ENCODE results near the gene DPYD.

DPYD gene

DNA sequence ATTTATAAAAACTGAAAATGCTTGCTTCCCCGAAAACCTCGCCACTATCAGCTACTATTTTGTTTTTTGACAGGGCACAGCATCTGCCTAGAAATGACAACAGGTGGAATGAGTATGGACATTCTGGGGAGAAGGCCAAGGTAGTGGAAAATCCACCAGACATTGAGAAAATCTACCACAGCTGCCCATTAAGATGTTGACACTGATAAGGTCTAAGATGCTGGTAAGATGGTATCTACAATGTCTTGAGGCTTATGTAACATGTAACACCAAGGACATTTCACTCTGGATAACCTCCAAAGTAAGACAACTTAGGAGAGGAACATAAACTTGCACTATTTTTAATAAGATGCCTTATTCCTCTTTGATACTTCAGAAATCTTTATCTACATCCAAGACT is 825.1 kb downstream of the DPYD start:
- Histone ChIP-seq H3K9ac (ENCODE audit: low read depth, low read length, poor library complexity) (no peak overlapping the region), H4K8ac (ENCODE audit: low read depth, low read length) (no peak overlapping the region), H2BK120ac (ENCODE audit: low read depth, low read length) (no peak overlapping the region), H3K4ac (ENCODE audit: low read length) (no peak overlapping the region), H2BK15ac (ENCODE audit: low read length) (no peak overlapping the region), H3K4me1 (ENCODE audit: control insufficient read depth in 2 of 2, insufficient read depth in 1 of 2, low read depth in 1 of 2, low read length in 2 of 2) (peaks cover 2 to 6% of the 10 kb centered on the region in 2 donors), H3K4me3 (ENCODE audit: low read length in 2 of 2) (no peak overlapping the region), H3K4me2 (ENCODE audit: insufficient read depth, low read length, poor library complexity, severe bottlenecking) (no peak overlapping the region), H3K14ac (ENCODE audit: low read length) (no peak overlapping the region), H3K18ac (ENCODE audit: low read length) (no peak overlapping the region), H3K27me3 (ENCODE audit: control insufficient read depth in 3 of 3, insufficient read depth in 3 of 3, low read depth in 1 of 3, low read length in 3 of 3) (no peaks in the 10 kb centered on the region), H2BK12ac (ENCODE audit: low read length) (no peak overlapping the region), H3K79me1 (ENCODE audit: low read depth, low read length) (no peaks in the 10 kb centered on the region), H2AK5ac (ENCODE audit: low read depth, low read length) (no peak overlapping the region), H3K27ac (replicated peaks; ENCODE audit: low read length) (no peak overlapping the region), H4K91ac (ENCODE audit: low read depth, low read length, poor library complexity) (no peak overlapping the region), H3K23ac (ENCODE audit: low read depth, low read length, poor library complexity) (no peak overlapping the region), H2AFZ (ENCODE audit: low read length) (no peak overlapping the region), H3K9me3 (replicated peaks in 1 of 2; ENCODE audit: control insufficient read depth in 2 of 2, insufficient read depth in 1 of 2, low read depth in 1 of 2, low read length in 2 of 2) (no peaks in the 10 kb centered on the region), H2BK5ac (ENCODE audit: low read length) (no peak overlapping the region), H3K36me3 (replicated peaks in 1 of 2; ENCODE audit: control insufficient read depth in 2 of 2, insufficient read depth in 2 of 2, low read length in 2 of 2) (no peaks in the 10 kb centered on the region)
- WGBS, 2 donors (ENCODE audit: extremely low coverage in 2 of 2, insufficient read length in 2 of 2, insufficient replicate concordance in 1 of 2), result no CpG with 5 or more reads among the region's 2 CpGs
- no peak for DNase-seq (ENCODE audit: low spot score)

DNA sequence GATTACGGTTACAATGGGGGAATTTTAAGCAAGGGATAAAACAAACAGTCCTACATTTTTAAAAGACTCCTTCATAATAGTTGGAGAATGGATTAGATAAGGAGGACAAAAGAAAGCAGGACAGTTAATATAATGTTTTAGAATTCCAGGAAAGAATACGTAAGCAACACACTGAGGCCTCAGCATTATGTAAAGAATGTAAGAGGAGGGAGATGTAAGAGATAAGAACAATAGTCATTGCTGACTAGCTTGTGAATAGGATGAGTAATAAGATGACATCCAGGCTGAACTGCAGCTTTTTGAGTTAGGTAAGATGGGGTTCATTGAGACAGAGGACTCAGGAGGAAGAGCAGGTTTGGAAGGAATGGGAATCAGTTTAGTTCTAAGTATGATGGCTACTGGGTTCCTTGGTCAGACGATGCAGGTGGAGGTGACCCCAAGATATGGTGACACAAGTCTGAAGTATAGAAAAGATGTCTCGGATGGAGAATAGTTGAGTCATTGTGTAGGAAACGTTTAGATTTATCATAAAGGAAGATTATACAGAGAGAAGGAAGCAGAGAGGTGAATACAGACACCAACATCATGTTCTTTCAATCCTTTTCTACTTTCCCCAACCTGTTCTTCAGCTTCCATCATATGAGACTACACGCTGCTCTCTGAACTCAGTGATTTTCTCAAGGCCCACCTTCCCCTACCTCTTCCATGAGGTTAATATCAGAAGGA is 826.4 kb downstream of the DPYD start:
- no peak overlapping the region for H2AFZ ChIP-seq (ENCODE audit: low read length)
- H3K4ac ChIP-seq (ENCODE audit: low read length), result no peak overlapping the region
- H3K9ac ChIP-seq (ENCODE audit: low read depth, low read length, poor library complexity), result no peak overlapping the region
- no CpG with 5 or more reads among the region's 6 CpGs for WGBS, 2 donors (ENCODE audit: extremely low coverage in 2 of 2, insufficient read length in 2 of 2, insufficient replicate concordance in 1 of 2)
- no peaks in the 10 kb centered on the region for H3K27me3 ChIP-seq (ENCODE audit: control insufficient read depth in 3 of 3, insufficient read depth in 3 of 3, low read depth in 1 of 3, low read length in 3 of 3)
- no peak overlapping the region for H2BK5ac ChIP-seq (ENCODE audit: low read length)
- no peak for DNase-seq (ENCODE audit: low spot score)
- no peaks in the 10 kb centered on the region for H3K36me3 ChIP-seq (replicated peaks in 1 of 2; ENCODE audit: control insufficient read depth in 2 of 2, insufficient read depth in 2 of 2, low read length in 2 of 2)
- H3K14ac ChIP-seq (ENCODE audit: low read length), result no peak overlapping the region
- H2BK120ac ChIP-seq (ENCODE audit: low read depth, low read length), result no peak overlapping the region
- H4K91ac ChIP-seq (ENCODE audit: low read depth, low read length, poor library complexity), result no peak overlapping the region
- H4K8ac ChIP-seq (ENCODE audit: low read depth, low read length), result no peak overlapping the region
- no peak overlapping the region for H3K4me2 ChIP-seq (ENCODE audit: insufficient read depth, low read length, poor library complexity, severe bottlenecking)
- no peak overlapping the region for H3K18ac ChIP-seq (ENCODE audit: low read length)
- H3K4me3 ChIP-seq (ENCODE audit: low read length in 2 of 2), result no peak overlapping the region
- no peak overlapping the region for H3K27ac ChIP-seq (replicated peaks; ENCODE audit: low read length)
- peaks cover 2 to 6% of the 10 kb centered on the region in 2 donors for H3K4me1 ChIP-seq (ENCODE audit: control insufficient read depth in 2 of 2, insufficient read depth in 1 of 2, low read depth in 1 of 2, low read length in 2 of 2)
- H3K79me1 ChIP-seq (ENCODE audit: low read depth, low read length), result no peaks in the 10 kb centered on the region
- H3K23ac ChIP-seq (ENCODE audit: low read depth, low read length, poor library complexity), result no peak overlapping the region
- H3K9me3 ChIP-seq (replicated peaks in 1 of 2; ENCODE audit: control insufficient read depth in 2 of 2, insufficient read depth in 1 of 2, low read depth in 1 of 2, low read length in 2 of 2), result no peaks in the 10 kb centered on the region
- H2AK5ac ChIP-seq (ENCODE audit: low read depth, low read length), result no peak overlapping the region
- no peak overlapping the region for H2BK12ac ChIP-seq (ENCODE audit: low read length)
- no peak overlapping the region for H2BK15ac ChIP-seq (ENCODE audit: low read length)

DNA sequence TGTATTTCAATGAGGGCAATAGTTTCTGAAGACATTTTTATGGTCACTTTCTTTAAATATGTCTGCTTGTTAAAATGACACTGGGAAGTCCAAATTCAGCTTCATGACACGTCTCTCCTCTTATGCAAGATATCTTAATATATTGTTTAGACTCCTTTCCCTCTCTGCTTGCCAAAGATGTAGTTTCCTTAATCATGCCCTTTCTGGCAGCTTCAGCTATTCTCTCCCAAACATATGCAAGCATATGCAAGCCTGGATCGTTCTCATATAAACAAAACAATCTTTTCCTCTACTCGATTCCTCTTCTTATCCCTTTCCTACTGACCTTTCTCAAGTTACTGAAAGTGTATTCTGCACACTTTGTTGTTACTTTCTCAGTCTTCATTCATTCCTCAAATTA is 827.1 kb downstream of the DPYD start:
- Histone ChIP-seq H2BK15ac (ENCODE audit: low read length) (no peak overlapping the region), H2AFZ (ENCODE audit: low read length) (no peak overlapping the region), H3K27me3 (ENCODE audit: control insufficient read depth in 3 of 3, insufficient read depth in 3 of 3, low read depth in 1 of 3, low read length in 3 of 3) (no peaks in the 10 kb centered on the region), H3K9ac (ENCODE audit: low read depth, low read length, poor library complexity) (no peak overlapping the region), H3K23ac (ENCODE audit: low read depth, low read length, poor library complexity) (no peak overlapping the region), H3K14ac (ENCODE audit: low read length) (no peak overlapping the region), H3K4ac (ENCODE audit: low read length) (no peak overlapping the region), H2BK12ac (ENCODE audit: low read length) (no peak overlapping the region), H4K91ac (ENCODE audit: low read depth, low read length, poor library complexity) (no peak overlapping the region), H3K79me1 (ENCODE audit: low read depth, low read length) (no peaks in the 10 kb centered on the region), H3K4me3 (ENCODE audit: low read length in 2 of 2) (no peak overlapping the region), H2BK120ac (ENCODE audit: low read depth, low read length) (no peak overlapping the region), H3K9me3 (replicated peaks in 1 of 2; ENCODE audit: control insufficient read depth in 2 of 2, insufficient read depth in 1 of 2, low read depth in 1 of 2, low read length in 2 of 2) (no peaks in the 10 kb centered on the region), H4K8ac (ENCODE audit: low read depth, low read length) (no peak overlapping the region), H3K4me2 (ENCODE audit: insufficient read depth, low read length, poor library complexity, severe bottlenecking) (no peak overlapping the region), H3K27ac (replicated peaks; ENCODE audit: low read length) (no peak overlapping the region), H3K18ac (ENCODE audit: low read length) (no peak overlapping the region), H2BK5ac (ENCODE audit: low read length) (no peak overlapping the region), H3K4me1 (ENCODE audit: control insufficient read depth in 2 of 2, insufficient read depth in 1 of 2, low read depth in 1 of 2, low read length in 2 of 2) (peaks cover 2 to 6% of the 10 kb centered on the region in 2 donors), H2AK5ac (ENCODE audit: low read depth, low read length) (no peak overlapping the region), H3K36me3 (replicated peaks in 1 of 2; ENCODE audit: control insufficient read depth in 2 of 2, insufficient read depth in 2 of 2, low read length in 2 of 2) (no peaks in the 10 kb centered on the region)
- DNase-seq (ENCODE audit: low spot score), result no peak
- 100% methylated on average over 2 of the region's 3 CpGs; no CpG with 5 or more reads in 1 of the 2 donors for WGBS, 2 donors (ENCODE audit: extremely low coverage in 2 of 2, insufficient read length in 2 of 2, insufficient replicate concordance in 1 of 2)

DNA sequence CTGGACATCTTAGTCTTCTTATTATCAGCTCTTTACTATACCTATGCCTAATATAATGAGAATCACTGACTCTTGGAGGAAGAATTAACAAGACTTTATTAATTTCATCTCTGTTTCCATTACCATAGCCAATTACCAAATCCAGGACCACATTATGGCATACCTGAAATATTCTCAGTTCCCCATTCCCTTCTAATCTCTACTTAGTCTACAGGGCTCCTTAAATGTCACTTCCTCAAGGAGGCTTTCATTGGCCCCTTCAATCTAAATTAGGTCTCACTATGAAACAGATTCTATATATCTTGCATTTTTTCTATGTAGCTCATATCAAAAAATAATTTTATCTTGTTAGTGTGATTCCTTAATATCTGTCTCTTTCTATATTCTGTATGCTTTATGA is 828.0 kb downstream of the DPYD start:
- H3K14ac ChIP-seq (ENCODE audit: low read length), result no peak overlapping the region
- no peak overlapping the region for H4K91ac ChIP-seq (ENCODE audit: low read depth, low read length, poor library complexity)
- no peaks in the 10 kb centered on the region for H3K79me1 ChIP-seq (ENCODE audit: low read depth, low read length)
- peaks cover 2 to 6% of the 10 kb centered on the region in 2 donors for H3K4me1 ChIP-seq (ENCODE audit: control insufficient read depth in 2 of 2, insufficient read depth in 1 of 2, low read depth in 1 of 2, low read length in 2 of 2)
- H2BK12ac ChIP-seq (ENCODE audit: low read length), result no peak overlapping the region
- H3K36me3 ChIP-seq (replicated peaks in 1 of 2; ENCODE audit: control insufficient read depth in 2 of 2, insufficient read depth in 2 of 2, low read length in 2 of 2), result no peaks in the 10 kb centered on the region
- H3K4me2 ChIP-seq (ENCODE audit: insufficient read depth, low read length, poor library complexity, severe bottlenecking), result no peak overlapping the region
- H4K8ac ChIP-seq (ENCODE audit: low read depth, low read length), result no peak overlapping the region
- no peak overlapping the region for H3K18ac ChIP-seq (ENCODE audit: low read length)
- no peak overlapping the region for H2AFZ ChIP-seq (ENCODE audit: low read length)
- H3K27ac ChIP-seq (replicated peaks; ENCODE audit: low read length), result no peak overlapping the region
- H2BK120ac ChIP-seq (ENCODE audit: low read depth, low read length), result no peak overlapping the region
- H2BK5ac ChIP-seq (ENCODE audit: low read length), result no peak overlapping the region
- no peak for DNase-seq (ENCODE audit: low spot score)
- no peak overlapping the region for H3K4me3 ChIP-seq (ENCODE audit: low read length in 2 of 2)
- H3K9ac ChIP-seq (ENCODE audit: low read depth, low read length, poor library complexity), result no peak overlapping the region
- H2BK15ac ChIP-seq (ENCODE audit: low read length), result no peak overlapping the region
- H3K9me3 ChIP-seq (replicated peaks in 1 of 2; ENCODE audit: control insufficient read depth in 2 of 2, insufficient read depth in 1 of 2, low read depth in 1 of 2, low read length in 2 of 2), result no peaks in the 10 kb centered on the region
- no peak overlapping the region for H2AK5ac ChIP-seq (ENCODE audit: low read depth, low read length)
- no peak overlapping the region for H3K4ac ChIP-seq (ENCODE audit: low read length)
- H3K23ac ChIP-seq (ENCODE audit: low read depth, low read length, poor library complexity), result no peak overlapping the region
- H3K27me3 ChIP-seq (ENCODE audit: control insufficient read depth in 3 of 3, insufficient read depth in 3 of 3, low read depth in 1 of 3, low read length in 3 of 3), result no peaks in the 10 kb centered on the region

Measured in neuronal stem cell (in vitro differentiated cells).